OCI-LY3 (cell line): Measurements from ENCODE around the gene PLEKHA8.

Experiments used
- H2AFZ ChIP-seq: fragments of 200-600, 300-600 bp; shearing (Covaris generic); 2 replicates; pipeline ENCODE4 v1.6.0; 2014; ENCODE audit warnings: antibody characterized with exemption, low read depth, low read length
- H3K27ac ChIP-seq: fragments of 200-600, 300-600 bp; sonication (generic); 2 replicates; pipeline ENCODE4 v1.5.1; 2014; ENCODE audit warnings: mild to moderate bottlenecking, low read length, moderate library complexity, mixed read lengths
- H3K27me3 ChIP-seq: fragments of 200-600, 300-600 bp; sonication (generic); 2 replicates; pipeline ENCODE4 v1.6.1; 2014; ENCODE audit warnings: low read depth, low read length, mixed read lengths
- H3K36me3 ChIP-seq: fragments of 200-600, 300-600 bp; sonication (generic); replicated peaks from 2 replicates; pipeline ENCODE3; 2014; ENCODE audit warnings: low read depth, low read length, mixed read lengths
- H3K4me1 ChIP-seq: fragments of 300-600, 200-600 bp; sonication (generic); 2 replicates; pipeline ENCODE4 v1.6.1; 2014; ENCODE audit warnings: low read length, mixed read lengths
- H3K4me2 ChIP-seq: fragments of 200-600, 300-600 bp; sonication (generic); 2 replicates; pipeline ENCODE4 v1.6.1; 2014; ENCODE audit warnings: low read length, mixed read lengths
- H3K4me3 ChIP-seq: fragments of 300-600, 200-600 bp; sonication (generic); 2 replicates; pipeline ENCODE4 v1.5.1; 2014; ENCODE audit warnings: antibody characterized with exemption, mild to moderate bottlenecking, low read length, moderate library complexity
- H3K79me2 ChIP-seq: fragments of 300-600, 200-600 bp; shearing (Covaris generic); 2 replicates; pipeline ENCODE4 v1.6.1; 2014; ENCODE audit warnings: mild to moderate bottlenecking, low read length, mixed read lengths
- H3K9ac ChIP-seq: fragments of 300-600, 200-600 bp; shearing (Covaris generic); 2 replicates; pipeline ENCODE4 v1.6.0; 2014; ENCODE audit warnings: mild to moderate bottlenecking, low read length, moderate library complexity
- H3K9me3 ChIP-seq: fragments of 200-600, 300-600 bp; shearing (Covaris generic); 2 replicates; pipeline ENCODE4 v1.6.1; 2014; ENCODE audit warnings: low read length, mixed read lengths; ENCODE audit not compliant: insufficient read depth
- H4K20me1 ChIP-seq: fragments of 200-600, 300-600 bp; sonication (generic); 2 replicates; pipeline ENCODE4 v1.6.1; 2016; ENCODE audit warnings: low read length, mixed read lengths; ENCODE audit not compliant: insufficient read depth
- EZH2phosphoT487 ChIP-seq: fragments of 200-600 bp; shearing (Covaris generic); IDR thresholded peaks from 2 replicates; pipeline ENCODE4 v1.6.1; 2018; ENCODE audit warnings: antibody characterized with exemption, mixed run types, low read depth
- TF ChIP-seq, protein P1 (sequence below): fragments of 200-600, 300-600 bp; sonication (generic); IDR thresholded peaks from 2 replicates; pipeline ENCODE4 v1.5.1; 2014; ENCODE audit warnings: antibody characterized with exemption, low read length, low read depth

PLEKHA8 gene

DNA sequence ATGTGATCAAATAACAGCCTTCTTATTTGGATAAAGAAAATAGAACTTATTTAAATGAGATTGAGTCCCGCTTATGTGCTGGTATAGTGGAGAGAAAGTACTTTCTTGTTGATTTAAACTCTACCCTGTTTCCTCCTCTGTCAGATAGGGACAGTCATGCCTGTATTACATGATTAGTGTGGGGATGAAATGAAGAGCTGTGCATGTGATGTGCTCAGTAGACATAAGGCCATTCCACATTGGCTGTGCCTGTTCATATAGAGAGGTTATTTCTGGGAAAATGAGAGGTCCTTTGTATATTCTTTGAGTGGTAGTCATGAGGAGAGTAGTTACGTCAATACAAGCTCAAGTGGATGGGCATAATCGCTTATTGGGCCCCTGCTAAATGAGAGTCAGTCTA is 112.2 kb downstream of the PLEKHA8 start:
- Histone ChIP-seq H3K9ac (no peak overlapping the region), H4K20me1 (no peaks in the 10 kb centered on the region), H3K27me3 (no peaks in the 10 kb centered on the region), H3K79me2 (peaks cover 79% of the 10 kb centered on the region), H3K9me3 (no peaks in the 10 kb centered on the region), H3K36me3 (no peaks in the 10 kb centered on the region), H2AFZ (no peak overlapping the region), H3K4me2 (no peak overlapping the region), H3K4me3 (no peak overlapping the region), H3K27ac (no peak overlapping the region), H3K4me1 (peaks cover 41% of the 10 kb centered on the region)
- TF ChIP-seq, protein P1, sequence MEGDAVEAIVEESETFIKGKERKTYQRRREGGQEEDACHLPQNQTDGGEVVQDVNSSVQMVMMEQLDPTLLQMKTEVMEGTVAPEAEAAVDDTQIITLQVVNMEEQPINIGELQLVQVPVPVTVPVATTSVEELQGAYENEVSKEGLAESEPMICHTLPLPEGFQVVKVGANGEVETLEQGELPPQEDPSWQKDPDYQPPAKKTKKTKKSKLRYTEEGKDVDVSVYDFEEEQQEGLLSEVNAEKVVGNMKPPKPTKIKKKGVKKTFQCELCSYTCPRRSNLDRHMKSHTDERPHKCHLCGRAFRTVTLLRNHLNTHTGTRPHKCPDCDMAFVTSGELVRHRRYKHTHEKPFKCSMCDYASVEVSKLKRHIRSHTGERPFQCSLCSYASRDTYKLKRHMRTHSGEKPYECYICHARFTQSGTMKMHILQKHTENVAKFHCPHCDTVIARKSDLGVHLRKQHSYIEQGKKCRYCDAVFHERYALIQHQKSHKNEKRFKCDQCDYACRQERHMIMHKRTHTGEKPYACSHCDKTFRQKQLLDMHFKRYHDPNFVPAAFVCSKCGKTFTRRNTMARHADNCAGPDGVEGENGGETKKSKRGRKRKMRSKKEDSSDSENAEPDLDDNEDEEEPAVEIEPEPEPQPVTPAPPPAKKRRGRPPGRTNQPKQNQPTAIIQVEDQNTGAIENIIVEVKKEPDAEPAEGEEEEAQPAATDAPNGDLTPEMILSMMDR: no peak
- no peak for TF ChIP-seq EZH2phosphoT487

DNA sequence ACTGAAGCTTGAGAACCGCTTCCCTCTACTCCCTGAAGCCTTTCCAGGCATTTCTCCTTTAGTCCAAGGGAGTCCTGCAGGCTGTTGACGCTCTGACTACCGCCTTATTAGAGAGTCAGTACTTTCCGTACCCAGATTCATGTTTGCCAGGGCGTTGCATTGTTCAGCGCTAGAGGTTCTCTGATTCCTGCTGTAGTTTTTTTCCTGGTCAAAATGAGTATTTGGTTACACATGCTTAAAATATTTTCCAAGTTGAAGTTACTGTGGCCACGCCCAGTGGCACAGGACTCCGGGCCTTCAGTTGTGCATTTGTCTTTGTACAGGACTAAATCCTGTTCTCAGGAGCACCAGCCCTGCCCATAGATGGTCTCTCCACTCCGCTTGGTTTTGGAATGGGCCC is 114.5 kb downstream of the PLEKHA8 start:
- H3K9ac ChIP-seq: peak overlapping the region; percentile 82
- no peaks in the 10 kb centered on the region for H4K20me1 ChIP-seq
- H3K79me2 ChIP-seq: peaks cover 78% of the 10 kb centered on the region
- H2AFZ ChIP-seq: no peak overlapping the region
- H3K36me3 ChIP-seq: no peaks in the 10 kb centered on the region
- H3K4me2 ChIP-seq: peak overlapping the region; percentile 91
- H3K9me3 ChIP-seq: no peaks in the 10 kb centered on the region
- TF ChIP-seq, protein P1: no peak
- peaks cover 63% of the 10 kb centered on the region for H3K4me1 ChIP-seq
- peak overlapping the region; percentile 99 for H3K27ac ChIP-seq
- H3K4me3 ChIP-seq: peak overlapping the region; percentile 54
- no peaks in the 10 kb centered on the region for H3K27me3 ChIP-seq

DNA sequence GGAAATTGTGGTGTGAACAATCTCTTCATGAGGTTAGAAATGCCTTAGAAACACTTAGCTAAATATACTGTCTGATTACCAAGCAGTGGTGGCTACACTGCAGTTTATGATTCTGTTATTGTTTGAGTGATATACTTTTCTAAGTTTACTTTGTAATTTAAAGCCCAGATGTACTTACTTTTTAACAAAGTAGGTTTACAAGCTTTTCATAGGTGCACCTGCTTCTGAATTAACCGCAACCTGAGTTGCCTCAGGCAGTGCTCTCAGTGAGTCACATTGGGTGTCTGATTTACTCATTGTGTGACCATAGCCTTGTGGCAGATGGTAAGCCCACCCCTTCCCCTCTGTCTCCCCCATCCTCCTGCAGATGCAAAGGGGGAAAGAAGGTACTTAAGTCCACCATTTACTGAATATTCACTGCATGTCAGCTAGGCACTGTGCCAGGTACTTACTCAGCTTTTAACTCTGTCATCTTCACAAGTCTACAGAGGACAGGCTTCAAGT is 115.6 kb downstream of the PLEKHA8 start:
- no peak overlapping the region for H2AFZ ChIP-seq
- H3K9ac ChIP-seq: peak overlapping the region; percentile 82
- H3K9me3 ChIP-seq: no peaks in the 10 kb centered on the region
- no peaks in the 10 kb centered on the region for H3K27me3 ChIP-seq
- H4K20me1 ChIP-seq: no peaks in the 10 kb centered on the region
- peak overlapping the region; percentile 91 for H3K4me2 ChIP-seq
- no peak for TF ChIP-seq EZH2phosphoT487
- TF ChIP-seq, protein P1: no peak
- H3K79me2 ChIP-seq: peaks cover 80% of the 10 kb centered on the region
- peaks cover 74% of the 10 kb centered on the region for H3K4me1 ChIP-seq
- H3K27ac ChIP-seq: peak overlapping the region; percentile 99
- H3K4me3 ChIP-seq: peak overlapping the region; percentile 57
- H3K36me3 ChIP-seq: no peaks in the 10 kb centered on the region

DNA sequence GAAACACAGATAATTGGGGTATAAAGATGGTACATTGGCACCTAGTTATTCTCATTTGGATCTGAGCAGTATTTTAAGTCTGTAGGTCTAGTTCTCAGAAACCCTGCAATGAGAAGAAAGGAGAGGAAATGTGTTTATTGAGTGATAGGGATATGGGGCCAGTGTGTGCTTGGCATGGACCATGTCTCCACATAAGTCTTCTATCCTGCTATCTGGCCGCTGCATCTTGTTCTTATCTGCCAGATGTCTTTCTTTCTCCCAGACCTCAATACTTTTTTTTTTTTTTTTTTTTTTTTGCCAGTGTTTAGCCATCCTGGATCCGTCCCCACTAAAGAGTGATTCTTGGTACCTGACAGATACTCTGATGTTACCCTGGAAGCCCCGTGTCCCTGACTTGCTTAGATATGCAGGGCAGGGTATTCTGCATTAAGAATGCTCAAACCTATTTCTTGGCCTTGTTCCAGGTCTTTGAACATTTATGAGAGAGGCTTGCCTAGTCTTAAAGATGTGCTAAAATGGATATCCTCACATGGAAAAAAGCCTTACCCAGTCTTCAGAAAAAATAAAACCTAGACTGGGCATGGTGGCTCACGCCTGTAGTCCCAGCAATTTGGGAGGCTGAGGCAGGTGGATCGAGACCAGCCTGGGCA is 116.6 kb downstream of the PLEKHA8 start:
- peaks cover 7% of the 10 kb centered on the region for H3K36me3 ChIP-seq
- H3K4me1 ChIP-seq: peaks cover 82% of the 10 kb centered on the region
- no peaks in the 10 kb centered on the region for H3K27me3 ChIP-seq
- H3K4me2 ChIP-seq: peak overlapping the region; percentile 91
- no peaks in the 10 kb centered on the region for H4K20me1 ChIP-seq
- no peak overlapping the region for H2AFZ ChIP-seq
- H3K9me3 ChIP-seq: no peaks in the 10 kb centered on the region
- TF ChIP-seq EZH2phosphoT487: no peak
- TF ChIP-seq, protein P1: no peak
- H3K27ac ChIP-seq: peak overlapping the region; percentile 99
- peaks cover 82% of the 10 kb centered on the region for H3K79me2 ChIP-seq
- peak overlapping the region; percentile 57 for H3K4me3 ChIP-seq
- peak overlapping the region; percentile 59 for H3K9ac ChIP-seq
